ENCODE results near the gene TNRC6B.

Gene TNRC6B

GRCh38 chr22:40199223-40199622 lies 21.5 kb downstream of the TNRC6B start:
- Histone ChIP-seq H3K27ac (ENCODE audit: insufficient read depth, low read depth, low read length, poor library complexity, severe bottlenecking) (no peak overlapping the region), H3K36me3 (ENCODE audit: control insufficient read depth, insufficient read depth, low read length) (no peaks in the 10 kb centered on the region), H3K27me3 (ENCODE audit: control insufficient read depth, insufficient read depth, low read length, poor library complexity, severe bottlenecking) (no peaks in the 10 kb centered on the region), H3K9me3 (ENCODE audit: control insufficient read depth, low read length) (no peaks in the 10 kb centered on the region), H3K4me1 (ENCODE audit: control insufficient read depth, insufficient read depth, low read length) (peaks cover 12% of the 10 kb centered on the region), H3K4me3 (ENCODE audit: insufficient read depth, low read depth, low read length) (no peak overlapping the region)
- WGBS, 2 experiments, result 97 to 100% methylated on average over 1 to 2 of the region's 2 CpGs

DNA sequence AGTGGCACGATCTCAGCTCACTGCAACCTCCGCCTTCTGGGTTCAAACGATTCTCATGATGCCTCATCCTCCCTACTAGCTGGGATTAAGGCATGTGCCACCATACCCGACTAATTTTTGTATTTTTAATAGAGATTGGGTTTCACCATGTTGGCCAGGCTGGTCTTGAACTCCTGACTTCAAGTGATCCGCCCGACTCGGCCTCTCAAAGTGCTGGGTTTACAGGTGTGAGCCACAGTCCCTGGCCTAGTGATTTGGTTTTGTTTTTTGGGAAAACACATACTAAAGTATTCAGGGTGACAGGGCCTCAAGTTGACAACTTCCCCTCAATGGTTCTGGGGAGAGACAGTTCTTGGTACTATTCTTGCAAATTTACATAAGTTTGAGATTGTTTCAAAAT lies 22.1 kb downstream of the TNRC6B start:
- H3K4me3 ChIP-seq (ENCODE audit: insufficient read depth, low read depth, low read length), result no peak overlapping the region
- 87 to 94% methylated on average over 7 of the region's 7 CpGs for WGBS, 2 experiments
- H3K9me3 ChIP-seq (ENCODE audit: control insufficient read depth, low read length), result no peaks in the 10 kb centered on the region
- no peak overlapping the region for H3K27ac ChIP-seq (ENCODE audit: insufficient read depth, low read depth, low read length, poor library complexity, severe bottlenecking)
- H3K4me1 ChIP-seq (ENCODE audit: control insufficient read depth, insufficient read depth, low read length), result peaks cover 9% of the 10 kb centered on the region
- H3K27me3 ChIP-seq (ENCODE audit: control insufficient read depth, insufficient read depth, low read length, poor library complexity, severe bottlenecking), result no peaks in the 10 kb centered on the region
- no peaks in the 10 kb centered on the region for H3K36me3 ChIP-seq (ENCODE audit: control insufficient read depth, insufficient read depth, low read length)

DNA sequence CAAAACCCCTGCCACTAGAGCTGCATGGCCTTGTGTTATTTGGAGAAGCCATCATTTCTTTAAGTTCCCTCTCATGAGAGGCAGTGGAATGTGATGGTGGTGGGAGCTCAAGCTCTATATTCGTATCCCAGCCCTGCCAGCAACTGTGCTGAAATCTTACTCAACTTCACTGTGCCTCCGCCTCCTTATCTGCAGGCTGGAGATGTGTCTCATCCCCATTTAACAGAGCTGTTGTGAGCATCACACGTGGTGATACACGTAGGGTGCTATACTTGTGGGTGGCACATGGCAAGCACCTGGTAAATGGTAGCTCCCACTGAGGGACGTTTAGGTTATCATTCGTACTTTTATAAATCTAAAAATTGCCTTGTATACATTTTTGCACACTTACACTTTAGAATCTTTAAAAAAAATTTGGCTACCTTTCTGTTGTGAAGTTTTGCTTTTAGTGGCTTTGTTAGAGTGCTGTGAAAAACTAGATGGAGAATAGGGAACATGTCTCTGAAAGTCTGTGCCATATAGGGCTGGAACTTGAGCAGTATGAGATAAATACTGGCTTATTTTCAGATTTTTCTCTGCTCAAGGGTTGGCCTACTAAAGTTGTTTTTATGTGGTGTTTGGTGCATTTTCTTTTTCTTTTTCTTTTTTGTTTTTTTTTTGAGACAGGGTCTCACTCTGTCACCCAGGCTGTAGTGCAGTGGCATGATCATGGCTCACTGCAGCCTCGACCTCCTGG lies 23.2 kb downstream of the TNRC6B start:
- no peaks in the 10 kb centered on the region for H3K27me3 ChIP-seq (ENCODE audit: control insufficient read depth, insufficient read depth, low read length, poor library complexity, severe bottlenecking)
- WGBS, 2 experiments, result 91% methylated on average over 7 of the region's 7 CpGs
- H3K36me3 ChIP-seq (ENCODE audit: control insufficient read depth, insufficient read depth, low read length), result no peaks in the 10 kb centered on the region
- no peak overlapping the region for H3K4me3 ChIP-seq (ENCODE audit: insufficient read depth, low read depth, low read length)
- no peaks in the 10 kb centered on the region for H3K9me3 ChIP-seq (ENCODE audit: control insufficient read depth, low read length)
- peaks cover 8% of the 10 kb centered on the region for H3K4me1 ChIP-seq (ENCODE audit: control insufficient read depth, insufficient read depth, low read length)
- H3K27ac ChIP-seq (ENCODE audit: insufficient read depth, low read depth, low read length, poor library complexity, severe bottlenecking), result no peak overlapping the region

DNA sequence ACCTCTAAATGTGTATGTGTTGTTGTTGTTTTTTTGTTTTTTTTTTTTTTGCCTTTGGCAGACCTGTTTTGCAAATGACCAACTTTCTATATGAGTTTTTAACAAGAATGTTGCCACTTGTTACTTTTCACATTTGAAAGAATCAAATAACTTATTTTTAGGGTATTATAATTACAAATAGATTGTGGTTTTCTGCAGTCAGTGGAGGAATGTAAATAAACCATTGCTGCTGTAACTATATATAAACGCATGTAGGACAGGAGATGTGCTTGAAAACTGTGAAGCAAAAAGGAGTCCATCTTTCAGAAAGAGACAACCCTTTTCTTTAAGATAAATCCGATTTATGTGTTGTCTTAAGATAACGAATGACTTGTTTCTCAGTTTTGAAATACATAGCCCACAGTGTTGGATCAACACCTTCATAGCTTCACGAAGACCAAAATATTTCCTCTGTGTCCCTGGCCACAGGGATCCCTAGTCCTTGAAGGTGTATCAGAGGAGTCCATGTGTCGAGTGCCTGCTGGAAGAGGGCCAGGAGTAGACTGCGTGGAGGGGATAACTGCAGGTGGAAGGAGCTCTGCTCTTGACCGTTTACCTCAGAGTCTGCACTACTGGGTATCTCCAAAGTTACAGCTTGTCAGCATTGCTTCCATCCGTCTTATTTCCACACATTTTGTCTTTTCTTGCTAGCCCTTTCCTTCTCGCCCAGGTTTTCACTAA lies 24.7 kb downstream of the TNRC6B start:
- no peaks in the 10 kb centered on the region for H3K36me3 ChIP-seq (ENCODE audit: control insufficient read depth, insufficient read depth, low read length)
- no peak overlapping the region for H3K27ac ChIP-seq (ENCODE audit: insufficient read depth, low read depth, low read length, poor library complexity, severe bottlenecking)
- H3K4me3 ChIP-seq (ENCODE audit: insufficient read depth, low read depth, low read length), result no peak overlapping the region
- H3K9me3 ChIP-seq (ENCODE audit: control insufficient read depth, low read length), result no peaks in the 10 kb centered on the region
- no peaks in the 10 kb centered on the region for H3K27me3 ChIP-seq (ENCODE audit: control insufficient read depth, insufficient read depth, low read length, poor library complexity, severe bottlenecking)
- H3K4me1 ChIP-seq (ENCODE audit: control insufficient read depth, insufficient read depth, low read length), result no peaks in the 10 kb centered on the region
- WGBS, 2 experiments, result 95 to 96% methylated on average over 9 of the region's 9 CpGs

- Histone ChIP-seq H3K9me3 (ENCODE audit: control insufficient read depth, low read length) (no peaks in the 10 kb centered on the region), H3K27ac (ENCODE audit: insufficient read depth, low read depth, low read length, poor library complexity, severe bottlenecking) (no peak overlapping the region), H3K4me3 (ENCODE audit: insufficient read depth, low read depth, low read length) (no peak overlapping the region), H3K27me3 (ENCODE audit: control insufficient read depth, insufficient read depth, low read length, poor library complexity, severe bottlenecking) (no peaks in the 10 kb centered on the region), H3K4me1 (ENCODE audit: control insufficient read depth, insufficient read depth, low read length) (no peaks in the 10 kb centered on the region), H3K36me3 (ENCODE audit: control insufficient read depth, insufficient read depth, low read length) (no peaks in the 10 kb centered on the region)
- 85 to 86% methylated on average over 3 to 5 of the region's 5 CpGs for WGBS, 2 experiments
These were observed 25.8 kb downstream of the TNRC6B start for GRCh38 chr22:40203572-40203971.

GRCh38 chr22:40204321-40205116 lies 26.8 kb downstream of the TNRC6B start:
- 85 to 88% methylated on average over 5 of the region's 5 CpGs for WGBS, 2 experiments
- H3K9me3 ChIP-seq (ENCODE audit: control insufficient read depth, low read length), result no peaks in the 10 kb centered on the region
- no peaks in the 10 kb centered on the region for H3K27me3 ChIP-seq (ENCODE audit: control insufficient read depth, insufficient read depth, low read length, poor library complexity, severe bottlenecking)
- H3K4me1 ChIP-seq (ENCODE audit: control insufficient read depth, insufficient read depth, low read length), result peaks cover 3% of the 10 kb centered on the region
- H3K4me3 ChIP-seq (ENCODE audit: insufficient read depth, low read depth, low read length), result no peak overlapping the region
- H3K27ac ChIP-seq (ENCODE audit: insufficient read depth, low read depth, low read length, poor library complexity, severe bottlenecking), result no peak overlapping the region
- no peaks in the 10 kb centered on the region for H3K36me3 ChIP-seq (ENCODE audit: control insufficient read depth, insufficient read depth, low read length)

DNA sequence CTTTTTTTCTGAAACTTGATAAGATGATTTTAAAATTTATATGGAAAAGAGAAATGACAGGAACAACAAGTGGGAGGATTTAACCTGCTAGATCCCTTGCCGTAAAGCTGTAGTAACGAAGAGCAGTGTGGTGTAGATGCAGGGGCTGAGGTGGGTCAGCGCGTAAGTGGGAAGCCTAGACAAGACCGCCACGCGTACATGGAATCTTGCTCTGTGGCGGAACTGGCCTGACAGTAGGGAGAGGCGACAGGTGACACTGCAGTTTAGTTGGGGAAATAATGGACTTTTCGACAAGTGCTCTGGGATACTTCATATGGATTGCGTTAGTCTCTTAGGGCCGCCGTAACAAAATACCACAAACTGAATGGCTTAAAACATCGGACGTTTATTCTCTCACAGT lies 28.8 kb downstream of the TNRC6B start:
- 96 to 97% methylated on average over 15 of the region's 15 CpGs for WGBS, 2 experiments
- no peaks in the 10 kb centered on the region for H3K36me3 ChIP-seq (ENCODE audit: control insufficient read depth, insufficient read depth, low read length)
- peaks cover 3% of the 10 kb centered on the region for H3K4me1 ChIP-seq (ENCODE audit: control insufficient read depth, insufficient read depth, low read length)
- H3K27ac ChIP-seq (ENCODE audit: insufficient read depth, low read depth, low read length, poor library complexity, severe bottlenecking), result no peak overlapping the region
- no peak overlapping the region for H3K4me3 ChIP-seq (ENCODE audit: insufficient read depth, low read depth, low read length)
- H3K9me3 ChIP-seq (ENCODE audit: control insufficient read depth, low read length), result no peaks in the 10 kb centered on the region
- no peaks in the 10 kb centered on the region for H3K27me3 ChIP-seq (ENCODE audit: control insufficient read depth, insufficient read depth, low read length, poor library complexity, severe bottlenecking)

GRCh38 chr22:40210818-40211217 lies 33.1 kb downstream of the TNRC6B start:
- Histone ChIP-seq H3K27me3 (ENCODE audit: control insufficient read depth, insufficient read depth, low read length, poor library complexity, severe bottlenecking) (no peaks in the 10 kb centered on the region), H3K9me3 (ENCODE audit: control insufficient read depth, low read length) (no peaks in the 10 kb centered on the region), H3K4me3 (ENCODE audit: insufficient read depth, low read depth, low read length) (no peak overlapping the region), H3K4me1 (ENCODE audit: control insufficient read depth, insufficient read depth, low read length) (peaks cover 3% of the 10 kb centered on the region), H3K36me3 (ENCODE audit: control insufficient read depth, insufficient read depth, low read length) (no peaks in the 10 kb centered on the region), H3K27ac (ENCODE audit: insufficient read depth, low read depth, low read length, poor library complexity, severe bottlenecking) (no peak overlapping the region)
- WGBS, 2 experiments, result 88 to 90% methylated on average over 1 of the region's 1 CpG

DNA sequence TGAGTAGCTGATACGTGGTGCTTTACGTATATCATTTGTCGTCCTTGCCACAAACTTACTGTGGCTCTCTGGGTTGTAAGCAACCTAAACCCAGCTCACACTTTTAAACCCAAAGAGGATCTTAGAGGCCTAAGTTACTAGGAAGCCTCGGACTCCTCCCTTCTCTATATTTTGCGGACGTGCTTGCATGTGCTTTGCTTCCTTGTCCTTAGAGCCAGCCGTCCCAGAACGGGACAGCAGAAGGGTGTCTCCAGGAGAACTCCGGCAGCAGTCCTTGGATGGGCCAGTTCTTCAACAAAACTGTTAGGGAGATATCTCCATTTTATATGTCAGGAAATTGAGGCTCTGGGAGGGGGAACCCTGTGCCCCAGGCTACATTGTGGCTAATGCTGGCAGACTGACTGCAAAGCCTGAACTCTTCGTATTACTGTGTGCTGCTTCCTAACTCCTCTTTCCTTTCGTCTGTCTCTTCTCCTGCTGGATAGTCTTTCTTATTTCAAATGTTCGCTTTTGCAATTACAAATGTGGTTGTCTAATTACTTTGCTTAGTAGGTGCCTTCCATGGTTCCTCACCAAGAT lies 33.8 kb downstream of the TNRC6B start:
- H3K36me3 ChIP-seq (ENCODE audit: control insufficient read depth, insufficient read depth, low read length), result no peaks in the 10 kb centered on the region
- peaks cover 3% of the 10 kb centered on the region for H3K4me1 ChIP-seq (ENCODE audit: control insufficient read depth, insufficient read depth, low read length)
- no peak overlapping the region for H3K27ac ChIP-seq (ENCODE audit: insufficient read depth, low read depth, low read length, poor library complexity, severe bottlenecking)
- H3K9me3 ChIP-seq (ENCODE audit: control insufficient read depth, low read length), result no peaks in the 10 kb centered on the region
- no peaks in the 10 kb centered on the region for H3K27me3 ChIP-seq (ENCODE audit: control insufficient read depth, insufficient read depth, low read length, poor library complexity, severe bottlenecking)
- H3K4me3 ChIP-seq (ENCODE audit: insufficient read depth, low read depth, low read length), result no peak overlapping the region
- 93 to 94% methylated on average over 12 of the region's 12 CpGs for WGBS, 2 experiments

DNA sequence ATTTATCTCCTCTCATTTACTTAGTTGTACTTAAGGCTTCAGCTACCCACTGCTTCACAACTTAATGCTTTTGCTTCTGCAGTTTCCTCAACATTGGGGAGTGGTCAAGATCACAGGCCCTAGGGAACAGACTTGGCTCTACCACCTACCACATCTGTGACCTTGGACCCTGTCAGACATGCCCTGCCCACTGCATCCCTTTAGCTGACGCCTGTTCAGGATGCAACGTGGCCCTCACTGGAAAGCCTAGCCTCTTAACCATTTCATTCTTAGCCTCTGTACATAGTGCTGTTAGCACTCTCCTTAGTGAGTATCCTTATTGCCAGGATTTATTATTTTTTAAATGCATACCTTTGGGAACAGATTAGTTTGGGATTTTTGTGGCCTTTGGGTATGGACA lies 34.4 kb downstream of the TNRC6B start:
- Histone ChIP-seq H3K27ac (ENCODE audit: insufficient read depth, low read depth, low read length, poor library complexity, severe bottlenecking) (no peak overlapping the region), H3K27me3 (ENCODE audit: control insufficient read depth, insufficient read depth, low read length, poor library complexity, severe bottlenecking) (no peaks in the 10 kb centered on the region), H3K4me1 (ENCODE audit: control insufficient read depth, insufficient read depth, low read length) (peaks cover 3% of the 10 kb centered on the region), H3K4me3 (ENCODE audit: insufficient read depth, low read depth, low read length) (no peak overlapping the region), H3K9me3 (ENCODE audit: control insufficient read depth, low read length) (no peaks in the 10 kb centered on the region), H3K36me3 (ENCODE audit: control insufficient read depth, insufficient read depth, low read length) (no peaks in the 10 kb centered on the region)
- 82 to 83% methylated on average over 2 of the region's 2 CpGs for WGBS, 2 experiments
